IPS-20b (cell line): Measurements from ENCODE around the gene PLEKHA7.
"Not testable (repeated sequence)": the region's sequence is repeated elsewhere in the genome, so short reads cannot be mapped to it uniquely, and the experiment has no call there.

ENCODE experiments used
- H3K27ac ChIP-seq: one replicate; pipeline ENCODE4 v1.5.1; 2013; ENCODE audit warnings: low read length
- H3K27me3 ChIP-seq: 2 replicates; pipeline ENCODE4 v1.6.1; 2013; ENCODE audit warnings: mild to moderate bottlenecking, low read length, inconsistent platforms; ENCODE audit not compliant: insufficient read depth
- H3K36me3 ChIP-seq: 2 replicates; pipeline ENCODE4 v1.6.1; 2013; ENCODE audit warnings: low read depth, mild to moderate bottlenecking, inconsistent platforms, low read length, moderate library complexity; ENCODE audit not compliant: insufficient read depth
- H3K4me1 ChIP-seq: 2 replicates; pipeline ENCODE4 v1.6.1; 2013; ENCODE audit warnings: mild to moderate bottlenecking, control low read depth, inconsistent platforms, low read length, moderate library complexity; ENCODE audit not compliant: insufficient read depth
- H3K4me3 ChIP-seq: 2 replicates; pipeline ENCODE4 v1.5.1; 2013; ENCODE audit warnings: mild to moderate bottlenecking, low read length, inconsistent platforms
- H3K9ac ChIP-seq: 2 replicates; pipeline ENCODE4 v1.6.1; 2013; ENCODE audit warnings: low read depth, mild to moderate bottlenecking, inconsistent platforms, low read length, moderate library complexity
- H3K9me3 ChIP-seq: 2 replicates; pipeline ENCODE4 v1.6.1; 2013; ENCODE audit warnings: mild to moderate bottlenecking, low read depth, low read length, inconsistent platforms; ENCODE audit not compliant: insufficient read depth

The PLEKHA7 gene

DNA sequence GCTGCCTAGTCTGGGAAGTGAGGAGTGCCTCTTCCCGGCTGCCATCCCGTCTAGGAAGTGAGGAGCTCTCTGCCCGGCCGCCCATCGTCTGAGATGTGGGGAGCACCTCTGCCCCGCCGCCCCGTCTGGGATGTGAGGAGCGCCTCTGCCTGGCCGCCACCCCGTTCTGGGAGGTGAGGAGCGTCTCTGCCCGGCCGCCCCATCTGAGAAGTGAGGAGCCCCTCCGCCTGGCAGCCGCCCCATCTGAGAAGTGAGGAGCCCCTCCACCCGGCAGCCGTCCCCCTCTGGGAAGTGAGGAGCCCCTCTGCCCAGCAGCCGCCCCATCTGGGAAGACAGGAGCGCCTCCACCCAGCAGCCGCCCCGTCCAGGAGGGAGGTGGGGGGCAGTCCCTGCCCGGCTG lies 126.3 kb downstream of the PLEKHA7 start:
- H3K36me3 ChIP-seq, H3K9me3 ChIP-seq, H3K27me3 ChIP-seq, H3K4me3 ChIP-seq, H3K27ac ChIP-seq, H3K4me1 ChIP-seq, H3K9ac ChIP-seq: not testable (repeated sequence)

DNA sequence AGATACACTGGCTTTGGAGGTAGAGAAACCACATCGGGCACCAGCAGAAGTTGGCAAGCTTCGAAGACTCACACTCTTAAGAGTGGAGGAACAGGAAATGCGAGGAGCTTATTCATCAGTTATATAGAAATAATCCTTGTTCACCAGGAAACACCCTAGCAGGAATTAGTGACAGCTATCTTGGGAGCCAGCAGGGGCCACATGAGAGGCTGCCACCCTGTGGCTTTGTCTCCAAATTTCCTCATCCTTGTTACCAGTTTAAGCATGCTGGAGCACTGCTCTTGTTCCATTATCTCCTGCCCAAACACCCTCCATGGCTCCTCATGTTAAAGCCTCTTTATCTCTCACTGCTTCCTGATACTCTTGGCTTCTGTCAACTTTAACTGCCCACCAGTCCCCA lies 131.0 kb downstream of the PLEKHA7 start:
- no peak overlapping the region for H3K27ac ChIP-seq

DNA sequence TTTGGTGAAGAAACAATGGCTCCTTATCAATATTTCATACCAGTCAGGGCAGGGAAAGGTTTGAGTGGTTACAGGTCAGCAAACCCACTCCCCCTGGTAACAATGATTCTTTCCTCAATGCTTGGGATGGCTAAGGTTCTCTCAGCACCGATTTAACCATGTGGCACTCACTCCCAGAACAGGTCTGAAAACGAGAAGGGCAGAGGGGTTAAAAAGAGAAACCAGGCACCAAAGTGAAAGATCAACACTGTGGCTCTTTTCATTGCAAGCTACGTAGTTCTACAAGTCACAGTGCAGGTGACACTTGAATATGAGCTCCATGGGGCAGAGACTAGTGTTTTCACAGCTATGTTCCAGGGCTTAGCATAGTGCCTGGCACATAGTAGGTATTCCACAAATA lies 132.4 kb downstream of the PLEKHA7 start:
- H3K9me3 ChIP-seq, result no peaks in the 10 kb centered on the region
- peaks cover 5% of the 10 kb centered on the region; the same call in 1 of the 2 replicates for H3K4me1 ChIP-seq
- H3K27ac ChIP-seq, result no peak overlapping the region
- no peaks in the 10 kb centered on the region for H3K36me3 ChIP-seq
- H3K4me3 ChIP-seq, result no peak overlapping the region
- no peaks in the 10 kb centered on the region for H3K27me3 ChIP-seq
- no peak overlapping the region for H3K9ac ChIP-seq

More for the DNA sequence above, 131.0 kb downstream of the PLEKHA7 start:
- H3K36me3 ChIP-seq, result no peaks in the 10 kb centered on the region
- H3K4me3 ChIP-seq, result no peak overlapping the region
- no peaks in the 10 kb centered on the region for H3K27me3 ChIP-seq
- H3K9me3 ChIP-seq, result no peaks in the 10 kb centered on the region
- H3K4me1 ChIP-seq, result peaks cover 5% of the 10 kb centered on the region; the same call in 1 of the 2 replicates
- no peak overlapping the region for H3K9ac ChIP-seq

DNA sequence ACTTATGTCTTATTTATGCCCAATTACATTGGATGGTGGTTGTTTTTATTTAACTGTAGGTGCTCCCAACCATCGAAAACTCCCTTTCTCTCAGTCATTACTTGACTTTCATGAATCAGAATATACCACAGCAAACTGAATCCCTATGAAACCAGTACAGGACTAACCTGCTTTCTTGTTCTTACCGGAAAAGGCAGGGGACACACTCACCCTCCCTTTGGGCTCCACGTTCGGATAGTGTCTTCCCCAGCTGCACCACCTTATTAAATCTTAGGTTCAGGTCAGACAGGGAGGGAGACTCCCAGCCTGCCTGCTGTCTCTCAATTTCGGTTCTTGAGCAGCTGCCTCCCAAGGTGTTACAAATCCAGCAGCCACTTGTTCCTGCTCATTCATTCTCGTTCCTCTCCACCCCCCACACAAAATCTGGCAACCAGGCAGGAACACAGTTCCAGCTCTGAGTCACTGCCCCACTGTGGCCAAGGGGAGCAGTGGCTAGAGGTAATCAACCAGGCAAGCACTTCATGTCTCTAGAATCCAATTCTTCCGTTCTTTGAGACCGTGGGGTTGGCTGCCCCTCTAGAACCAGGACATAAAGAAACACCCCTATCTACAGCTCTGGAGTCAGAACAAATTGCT lies 133.0 kb downstream of the PLEKHA7 start:
- Histone ChIP-seq H3K27ac (no peak overlapping the region), H3K36me3 (no peaks in the 10 kb centered on the region), H3K27me3 (no peaks in the 10 kb centered on the region), H3K9ac (no peak overlapping the region), H3K4me1 (peaks cover 5% of the 10 kb centered on the region; the same call in 1 of the 2 replicates), H3K9me3 (no peaks in the 10 kb centered on the region), H3K4me3 (no peak overlapping the region)

DNA sequence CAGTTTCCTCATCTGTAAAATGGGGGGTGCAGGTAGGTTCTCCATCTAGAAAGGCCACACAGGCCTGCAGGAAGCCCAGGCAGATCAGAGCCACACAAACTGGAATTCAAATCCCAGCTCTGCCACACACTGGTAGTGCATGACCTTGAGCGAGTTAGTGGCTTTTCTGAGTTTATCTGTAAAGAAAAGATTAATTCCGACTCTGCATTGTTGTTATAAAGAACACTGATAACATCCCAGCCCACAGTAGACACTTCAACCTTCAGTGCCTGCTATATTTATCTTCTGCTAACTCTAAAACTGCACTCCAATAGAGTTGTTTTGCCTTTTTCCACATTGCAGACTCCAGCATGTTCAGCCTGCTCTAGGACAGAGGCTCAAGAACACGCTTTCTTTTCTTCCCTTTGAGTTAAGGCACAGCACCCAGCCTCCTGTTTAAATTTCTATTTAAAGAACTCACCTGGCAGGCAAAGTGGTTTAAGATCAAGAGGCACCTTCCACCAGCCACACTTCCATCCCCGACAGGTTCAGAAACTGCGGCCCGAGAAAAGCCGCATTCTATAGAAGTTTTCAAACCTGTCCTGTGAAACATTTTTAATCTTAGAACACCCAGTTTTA lies 133.9 kb downstream of the PLEKHA7 start:
- Histone ChIP-seq H3K4me1 (peaks cover 5% of the 10 kb centered on the region; the same call in 1 of the 2 replicates), H3K4me3 (no peak overlapping the region), H3K9me3 (no peaks in the 10 kb centered on the region), H3K27me3 (no peaks in the 10 kb centered on the region), H3K36me3 (no peaks in the 10 kb centered on the region), H3K27ac (no peak overlapping the region), H3K9ac (no peak overlapping the region)

GRCh38 chr11:16879690-16880089 lies 134.5 kb downstream of the PLEKHA7 start:
- no peak overlapping the region for H3K4me3 ChIP-seq
- no peaks in the 10 kb centered on the region for H3K36me3 ChIP-seq
- no peaks in the 10 kb centered on the region for H3K9me3 ChIP-seq
- H3K27ac ChIP-seq, result no peak overlapping the region
- peaks cover 5% of the 10 kb centered on the region; the same call in 1 of the 2 replicates for H3K4me1 ChIP-seq
- no peaks in the 10 kb centered on the region for H3K27me3 ChIP-seq
- no peak overlapping the region for H3K9ac ChIP-seq

- no peak overlapping the region for H3K4me3 ChIP-seq
- no peaks in the 10 kb centered on the region for H3K36me3 ChIP-seq
- no peak overlapping the region for H3K27ac ChIP-seq
- H3K27me3 ChIP-seq, result no peaks in the 10 kb centered on the region
- no peak overlapping the region for H3K9ac ChIP-seq
- H3K9me3 ChIP-seq, result no peaks in the 10 kb centered on the region
- H3K4me1 ChIP-seq, result peaks cover 5% of the 10 kb centered on the region; the same call in 1 of the 2 replicates
Measured at GRCh38 chr11:16876837-16877236, 137.4 kb downstream of the PLEKHA7 start.

GRCh38 chr11:16876053-16876752 lies 138.0 kb downstream of the PLEKHA7 start:
- Histone ChIP-seq H3K27me3 (no peaks in the 10 kb centered on the region), H3K4me1 (peaks cover 5% of the 10 kb centered on the region; the same call in 1 of the 2 replicates), H3K9me3 (no peaks in the 10 kb centered on the region), H3K9ac (no peak overlapping the region), H3K4me3 (no peak overlapping the region), H3K27ac (no peak overlapping the region), H3K36me3 (no peaks in the 10 kb centered on the region)

DNA sequence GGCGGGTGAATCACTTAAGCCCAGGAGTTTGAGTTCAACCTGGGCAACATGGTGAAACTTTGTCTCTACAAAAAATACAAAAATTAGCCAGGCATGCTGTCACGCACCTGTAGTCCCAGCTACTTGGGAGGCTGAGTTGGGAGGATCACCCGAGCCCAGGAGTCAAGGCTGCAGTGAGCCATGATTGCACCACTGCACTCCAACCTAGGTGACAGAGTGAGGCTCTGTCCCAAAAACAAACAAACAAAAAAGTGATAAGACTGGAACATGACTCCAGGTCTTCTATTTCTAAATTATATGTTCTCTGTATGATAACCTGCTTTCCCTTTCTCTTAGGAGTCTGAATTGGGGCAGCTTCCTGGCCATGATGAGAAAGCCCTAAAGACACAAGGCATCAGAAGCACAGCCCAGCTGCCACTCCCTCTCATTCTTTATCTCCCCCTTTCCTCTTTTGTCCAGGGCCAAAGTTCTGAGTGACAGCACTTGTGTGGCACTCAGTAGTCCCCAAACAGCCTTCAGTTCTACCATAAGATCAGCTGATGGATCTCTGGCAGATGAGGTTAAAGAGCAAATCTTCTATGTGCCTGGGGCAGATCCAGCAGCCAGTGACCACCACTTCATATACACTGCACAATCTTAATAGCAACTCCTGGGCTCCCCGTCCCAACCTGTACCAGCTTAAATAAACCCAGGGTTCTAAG lies 139.8 kb downstream of the PLEKHA7 start:
- Histone ChIP-seq H3K4me1 (0 out of 2 replicates have a peak, but pooled peaks cover 5% of the 10 kb centered on the region), H3K36me3 (no peaks in the 10 kb centered on the region), H3K27me3 (no peaks in the 10 kb centered on the region), H3K4me3 (no peak overlapping the region), H3K9ac (no peak overlapping the region), H3K27ac (no peak overlapping the region), H3K9me3 (no peaks in the 10 kb centered on the region)

DNA sequence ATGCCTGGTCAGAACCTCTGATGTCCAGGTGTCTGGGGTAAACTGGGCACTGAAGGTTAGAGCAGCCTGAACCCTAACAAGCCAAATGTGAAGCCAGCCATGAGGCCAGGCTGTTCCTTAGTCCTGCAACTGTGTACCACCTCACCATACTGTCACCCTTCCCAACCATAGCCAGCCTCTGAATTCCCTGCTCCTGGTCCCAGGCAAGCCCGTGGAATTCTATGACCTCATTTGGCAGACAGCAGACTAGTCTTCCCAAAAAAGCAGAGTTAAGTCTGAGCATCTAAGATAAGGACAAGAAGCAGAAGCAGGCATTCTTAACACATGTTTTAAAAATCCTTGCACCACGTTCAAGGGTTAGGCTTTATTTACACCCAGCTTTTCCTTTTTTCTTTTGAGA lies 140.9 kb downstream of the PLEKHA7 start:
- H3K36me3 ChIP-seq, result peaks cover 3% of the 10 kb centered on the region; the same call in 1 of the 2 replicates

DNA sequence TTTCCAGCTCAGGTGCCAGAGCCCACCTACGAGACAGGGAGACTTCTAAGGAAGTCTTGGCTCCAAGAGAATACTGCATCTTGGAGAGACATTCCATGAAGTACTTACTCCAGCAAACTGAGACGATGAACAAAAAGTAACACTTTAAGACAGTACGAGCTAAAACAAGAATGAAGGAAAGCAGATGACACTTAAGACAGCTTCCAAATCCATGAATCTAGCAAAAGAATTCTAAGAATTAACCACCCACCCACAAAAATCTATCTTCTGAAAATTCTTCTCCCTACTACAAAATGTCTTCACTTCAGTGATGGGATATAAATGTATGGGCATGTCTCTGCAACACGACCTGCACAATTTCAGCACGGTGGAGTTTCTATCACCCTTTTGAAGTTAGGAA lies 142.8 kb downstream of the PLEKHA7 start:
- no peak overlapping the region for H3K27ac ChIP-seq
- H3K4me1 ChIP-seq, result no peaks in the 10 kb centered on the region
- no peaks in the 10 kb centered on the region for H3K9me3 ChIP-seq
- H3K9ac ChIP-seq, result no peak overlapping the region
- H3K36me3 ChIP-seq, result peaks cover 7% of the 10 kb centered on the region; the same call in 1 of the 2 replicates
- H3K27me3 ChIP-seq, result no peaks in the 10 kb centered on the region
- H3K4me3 ChIP-seq, result no peak overlapping the region

More for the DNA sequence above, 140.9 kb downstream of the PLEKHA7 start:
- Histone ChIP-seq H3K27ac (no peak overlapping the region), H3K9ac (no peak overlapping the region), H3K4me1 (no peaks in the 10 kb centered on the region), H3K27me3 (no peaks in the 10 kb centered on the region), H3K4me3 (no peak overlapping the region), H3K9me3 (no peaks in the 10 kb centered on the region)
